K562 (cell line): ENCODE results near the gene CATSPER1. TPM values are rescaled to one million over a fixed set of nuclear protein-coding genes. Genes with fewer than 3 reads are reported as not detected.
"Not testable (repeated sequence)": the region's sequence is repeated elsewhere in the genome, so short reads cannot be mapped to it uniquely, and the experiment has no call there.

Source experiments
- ATAC-seq: fragments of 200-7000 bp; cut with Tn5 transposase; 3 replicates; pipeline ENCODE4 v1.9.1; 2020; ENCODE audit warnings: moderate library complexity
- BruUV-seq: library from RNA; stranded (reverse); fragments of 400-500 nt; replicated peaks from 2 replicates; lab custom pipeline; 2021; lab: Mats Ljungman, UMichigan
- CTCF ChIA-PET: fragments of 300-600 bp; formaldehyde crosslinking; extraction: SDS; loops from one replicate; lab custom pipeline; 2021; ENCODE audit warnings: low intra/inter-chr PET ratio; lab: Yijun Ruan, JAX
- POLR2A ChIA-PET: fragments of 300-600, 350-650 bp; sonication (Branson Sonifier 250); formaldehyde crosslinking; extraction: SDS; loops from one replicate; lab custom pipeline; 2021; ENCODE audit warnings: antibody characterized with exemption, inconsistent platforms; lab: Yijun Ruan, JAX
- DNase-seq, 4 experiments: peaks; one replicate each; pipeline versions ENCODE4 v3.0.0 to v3.0.0-alpha.2; 2011 to 2018; ENCODE audit warnings: low spot score in 3 of 4, mixed read lengths in 3 of 4; ENCODE audit errors: extremely low read depth in 1 of 4
- FAIRE-seq: peaks from 2 replicates; lab custom pipeline; 2011; peaks lifted over from hg19 to GRCh38; lab: Jason Lieb, UNC
- H2AFZ ChIP-seq: 2 replicates; pipeline ENCODE4 v1.6.0; 2011; ENCODE audit warnings: low read depth, low read length, control low read depth, inconsistent platforms
- H3K27ac ChIP-seq: fragments of 200-600 bp; 3 replicates; pipeline ENCODE4 v1.8.0; 2011; ENCODE audit warnings: low read depth, mild to moderate bottlenecking, control low read depth, inconsistent platforms, low read length, moderate library complexity, mixed read lengths; ENCODE audit errors: extremely low read depth
- H3K27me3 ChIP-seq, 2 experiments: fragments of 300-600 bp in 1 of 2; 2 replicates in 1 of 2; 3 replicates in 1 of 2; pipeline versions ENCODE4 v1.6.0 to v1.8.0; 2011; ENCODE audit warnings: inconsistent platforms in 2 of 2, low read length in 2 of 2, mild to moderate bottlenecking in 1 of 2, mixed read lengths in 1 of 2, moderate library complexity in 1 of 2; ENCODE audit not compliant: control insufficient read depth in 2 of 2, insufficient read depth in 2 of 2
- H3K36me3 ChIP-seq: fragments of 300-600 bp; 3 replicates; pipeline ENCODE4 v1.8.0; 2011; ENCODE audit warnings: mild to moderate bottlenecking, low read length, inconsistent platforms; ENCODE audit not compliant: control insufficient read depth, insufficient read depth
- H3K4me1 ChIP-seq, 2 experiments: fragments of 200-600 bp in 1 of 2; replicated peaks in 1 of 2; 2 replicates in 1 of 2; 3 replicates in 1 of 2; pipeline versions ENCODE4 v1.5.1 to v1.8.0; 2011; ENCODE audit warnings: inconsistent platforms in 2 of 2, low read length in 2 of 2, mild to moderate bottlenecking in 1 of 2, mixed read lengths in 1 of 2, moderate library complexity in 1 of 2; ENCODE audit not compliant: control insufficient read depth in 2 of 2, insufficient read depth in 2 of 2
- H3K4me2 ChIP-seq: 2 replicates; pipeline ENCODE4 v1.6.1; 2011; ENCODE audit warnings: low read length, control low read depth, inconsistent platforms, mixed read lengths; ENCODE audit not compliant: insufficient read depth
- H3K4me3 ChIP-seq: fragments of 200-600 bp; sonication (generic), shearing (Covaris generic); 2 replicates; pipeline ENCODE4 v1.5.1; 2016; ENCODE audit warnings: control low read depth, inconsistent platforms
- H3K79me2 ChIP-seq: fragments of 200-600 bp; 3 replicates; pipeline ENCODE4 v1.8.0; 2011; ENCODE audit warnings: low read length, inconsistent platforms; ENCODE audit not compliant: control insufficient read depth, insufficient read depth
- H3K9ac ChIP-seq, 2 experiments: 2 replicates each; pipeline versions ENCODE4 v1.6.0 to v1.6.1; 2011; ENCODE audit warnings: low read depth in 2 of 2, low read length in 2 of 2, control low read depth in 1 of 2, inconsistent platforms in 1 of 2, mild to moderate bottlenecking in 1 of 2, mixed read lengths in 1 of 2; ENCODE audit not compliant: insufficient read depth in 1 of 2
- H3K9me1 ChIP-seq: one replicate; pipeline ENCODE4 v1.6.0; 2011; ENCODE audit warnings: inconsistent platforms, mild to moderate bottlenecking, low read length, moderate library complexity; ENCODE audit not compliant: control insufficient read depth, insufficient read depth
- H3K9me3 ChIP-seq: replicated peaks from 2 replicates; pipeline ENCODE4 v1.5.1; 2011; ENCODE audit warnings: low read depth, low read length, inconsistent platforms; ENCODE audit not compliant: control insufficient read depth, insufficient read depth
- H4K20me1 ChIP-seq: replicated peaks from 2 replicates; pipeline ENCODE4 v1.6.1; 2011; ENCODE audit warnings: low read length, inconsistent platforms, mixed read lengths; ENCODE audit not compliant: control insufficient read depth, insufficient read depth
- BCOR ChIP-seq: fragments of 450-650 bp; IDR thresholded peaks from 2 replicates; pipeline ENCODE4 v1.6.1; 2016
- HDAC2 ChIP-seq: fragments of 450-650 bp; IDR thresholded peaks from 2 replicates; pipeline ENCODE4 v1.6.1; 2016; ENCODE audit warnings: mild to moderate bottlenecking
- SRSF1 ChIP-seq: fragments of 200-400 bp; formaldehyde crosslinking; IDR thresholded peaks from 2 replicates; pipeline ENCODE4 v1.6.1; 2017; ENCODE audit warnings: mild to moderate bottlenecking, low read depth, low read length, moderate library complexity
- WGBS: fragments of 100-300 bp; shearing (Covaris generic); methylation state at CpG from one replicate; pipeline ENCODE4 v1.1.6; 2016; ENCODE audit warnings: low coverage, mixed read lengths; ENCODE audit not compliant: insufficient coverage; ENCODE audit errors: missing lambda C conversion rate; 5-methylcytosine and 5-hydroxymethylcytosine counted together
- in situ Hi-C: fragments of 300-500 bp; cut with MboI; formaldehyde crosslinking; loops from 4 replicates; pipeline ENCODE4 v1.15.0; 2018; ENCODE audit warnings: inconsistent platforms, mixed read lengths
- intact Hi-C: fragments of 100-400 bp; cut with micrococcal nuclease; formaldehyde crosslinking; loops from 2 replicates; pipeline ENCODE4 v1.14.2; 2022
- polyA plus RNA-seq, 8 experiments: library from polyadenylated mRNA; depleted of rRNA in 4 of 8; stranded (reverse) in 5 of 8; unstranded in 3 of 8; fragments of >200 nt; fragmentation: Nextera tagmentation in 2 of 8; fragmentation: Illumina TruSeq in 1 of 8; extraction: Ambion mirVana in 2 of 8; extraction: Trizol in 1 of 8; gene quantifications; 2 replicates each; pipeline versions ENCODE4 v1.2.1 to v1.2.3, GENCODE V29; 2011 to 2014; ENCODE audit warnings: inconsistent platforms in 1 of 8, missing spikeins in 1 of 8
- total RNA-seq, 7 experiments: library from RNA; depleted of rRNA in 6 of 7; stranded (reverse); fragments of >200 nt in 6 of 7; fragmentation: Illumina TruSeq in 2 of 7; extraction: Trizol in 2 of 7; gene quantifications; 2 replicates each; pipeline versions ENCODE4 v1.2.1 to v1.2.3, GENCODE V29; 2011 to 2021; ENCODE audit warnings: low replicate concordance in 1 of 7

CATSPER1 gene
- total and polyA plus RNA-seq, 9 of the 15 experiments (the other 6 are each of a cell fraction or from before 2014, with no cell fraction given), result 0.21 to 3.3 (median 0.76) TPM

DNA sequence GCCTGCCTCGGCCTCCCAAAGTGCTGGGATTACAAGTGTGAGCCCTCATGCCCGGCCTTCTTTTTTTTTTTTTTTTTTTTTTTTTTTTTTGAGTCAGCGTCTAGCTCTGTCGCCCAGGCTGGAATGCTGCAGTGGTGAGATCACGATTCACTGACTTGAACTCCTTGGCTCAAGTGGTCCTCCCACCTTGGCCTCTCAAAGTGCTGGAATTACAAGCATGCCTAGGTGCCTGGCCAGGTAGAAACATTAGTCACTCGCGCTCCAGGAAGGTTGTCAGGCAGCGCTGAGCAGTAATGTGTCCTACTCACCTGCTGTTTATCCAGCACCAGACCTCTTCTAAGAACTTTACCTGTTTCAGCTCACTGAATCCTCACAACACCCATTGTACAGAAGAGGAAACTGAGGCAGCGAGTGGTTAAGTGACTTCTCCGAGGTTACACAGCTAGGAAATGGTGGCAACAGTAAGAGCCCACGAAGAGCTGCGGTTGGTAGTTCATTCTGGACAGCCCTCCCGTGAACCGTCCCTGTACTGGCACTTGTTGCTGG is 15.0 kb downstream of the CATSPER1 start:
- Histone ChIP-seq H3K79me2 (no peaks in the 10 kb centered on the region), H3K4me1 (peaks cover 27 to 59% of the 10 kb centered on the region in 2 experiments), H3K27ac (no peak overlapping the region), H3K9me1 (no peaks in the 10 kb centered on the region), H4K20me1 (no peaks in the 10 kb centered on the region), H3K27me3 (no peaks in the 10 kb centered on the region), H3K4me2 (no peak overlapping the region), H3K9ac (no peak overlapping the region), H3K36me3 (no peaks in the 10 kb centered on the region), H3K4me3 (no peak overlapping the region), H3K9me3 (no peaks in the 10 kb centered on the region), H2AFZ (no peak overlapping the region)
- CTCF ChIA-PET, result no interaction called here
- in situ Hi-C loops (no loop called here), intact Hi-C loops (no loop called here)
- DNase-seq (no peak), ATAC-seq (no peak), FAIRE-seq (no peak)
- TF ChIP-seq SRSF1 (no peak), BCOR (peak; percentile 55; the same call in 1 of the 2 replicates), HDAC2 (no peak)
- WGBS, result 66% methylated on average over 12 of the region's 14 CpGs
- POLR2A ChIA-PET, result interaction anchor here (0.6 kb wide), 1 partner anchor 233 kb away, joined by 3 read pairs; no protein-coding TSS in a partner anchor
- BruUV-seq, result no TSS peak

DNA sequence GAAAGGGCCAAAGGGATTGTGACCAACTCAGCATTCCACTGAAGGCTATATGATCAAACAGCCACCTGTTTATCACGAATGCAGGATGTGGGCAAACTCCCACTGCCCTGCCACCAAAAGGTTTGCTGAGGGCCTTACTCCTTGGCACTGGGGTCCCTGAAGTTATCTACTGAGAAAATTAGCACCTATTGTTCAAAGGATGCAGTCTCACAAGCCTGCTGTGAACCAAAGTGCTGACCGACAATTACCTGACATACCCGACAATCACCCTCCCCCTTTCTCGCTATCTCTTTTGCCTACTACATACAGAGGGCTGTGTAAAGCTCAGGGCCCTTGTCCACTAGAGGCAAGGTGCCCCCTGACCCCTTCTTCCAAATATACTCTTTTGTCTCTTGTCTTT is 16.2 kb downstream of the CATSPER1 start:
- 60% methylated on average over 4 of the region's 4 CpGs for WGBS
- CTCF ChIA-PET, H3K27ac ChIP-seq, DNase-seq, H3K79me2 ChIP-seq, H3K9me3 ChIP-seq, FAIRE-seq, POLR2A ChIA-PET, ATAC-seq, H3K9me1 ChIP-seq, H3K4me3 ChIP-seq, in situ Hi-C loops, intact Hi-C loops, H4K20me1 ChIP-seq, H3K36me3 ChIP-seq, H3K9ac ChIP-seq, BruUV-seq, H3K4me2 ChIP-seq, H2AFZ ChIP-seq, H3K27me3 ChIP-seq: not testable (repeated sequence)
- H3K4me1 ChIP-seq, result peaks cover 33 to 50% of the 10 kb centered on the region in 2 experiments
